ENCODE measurements around the gene DENND5A.
"Not testable (repeated sequence)": the region's sequence is repeated elsewhere in the genome, so short reads cannot be mapped to it uniquely, and the experiment has no call there.

Gene DENND5A

DNA sequence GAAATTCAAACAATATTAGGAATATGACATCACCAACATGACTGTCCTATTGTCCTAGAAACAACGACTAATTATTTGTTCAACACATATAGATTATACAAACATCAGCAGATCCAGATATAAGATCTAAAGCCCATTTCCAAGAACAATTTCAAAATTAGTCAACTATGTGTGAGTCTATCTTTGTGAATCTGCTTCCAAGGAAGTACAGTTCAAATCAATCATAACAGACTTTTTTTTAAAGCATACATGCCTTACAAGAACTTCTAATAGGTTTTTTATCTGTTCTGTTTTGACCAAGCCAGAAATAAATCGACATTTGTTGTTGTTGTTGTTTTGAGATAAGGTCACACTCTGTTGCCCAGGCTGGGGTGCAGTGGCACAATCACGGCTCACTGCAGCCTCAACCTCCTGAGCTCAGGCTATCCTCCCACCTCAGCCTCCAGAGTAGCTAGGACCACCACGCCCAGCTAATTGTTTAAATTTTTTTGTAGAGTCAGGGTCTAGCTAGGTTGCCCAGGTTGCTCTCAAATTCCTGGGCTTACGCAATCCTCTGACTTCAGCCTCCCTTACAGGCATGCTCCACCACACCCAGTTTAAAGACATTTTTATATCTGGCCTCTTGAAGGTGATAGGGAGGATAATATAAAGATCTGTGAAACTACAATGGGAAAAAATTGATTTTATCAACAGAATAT, 54.8 kb downstream of the DENND5A start:
- DNase-seq: no peak

DNA sequence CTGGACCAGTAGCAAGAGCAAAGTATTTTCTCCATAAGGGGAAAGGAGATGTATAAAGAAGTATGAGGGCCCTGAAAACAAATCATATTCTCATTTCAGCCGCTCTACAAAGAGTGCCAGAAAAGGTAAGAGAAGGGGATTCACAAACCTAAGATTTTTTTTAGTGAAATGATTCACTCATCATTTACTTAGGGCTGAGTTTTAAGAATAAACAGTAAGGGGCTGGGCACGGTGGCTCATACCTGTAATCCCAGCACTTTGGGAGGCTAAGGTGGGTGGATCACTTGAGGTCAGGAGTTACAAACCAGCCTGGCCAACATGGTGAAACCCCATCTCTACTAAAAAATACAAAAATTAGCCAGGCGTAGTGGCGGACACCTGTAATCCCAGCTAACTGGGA, 55.5 kb downstream of the DENND5A start:
- DNase-seq: not testable (repeated sequence)

DNA sequence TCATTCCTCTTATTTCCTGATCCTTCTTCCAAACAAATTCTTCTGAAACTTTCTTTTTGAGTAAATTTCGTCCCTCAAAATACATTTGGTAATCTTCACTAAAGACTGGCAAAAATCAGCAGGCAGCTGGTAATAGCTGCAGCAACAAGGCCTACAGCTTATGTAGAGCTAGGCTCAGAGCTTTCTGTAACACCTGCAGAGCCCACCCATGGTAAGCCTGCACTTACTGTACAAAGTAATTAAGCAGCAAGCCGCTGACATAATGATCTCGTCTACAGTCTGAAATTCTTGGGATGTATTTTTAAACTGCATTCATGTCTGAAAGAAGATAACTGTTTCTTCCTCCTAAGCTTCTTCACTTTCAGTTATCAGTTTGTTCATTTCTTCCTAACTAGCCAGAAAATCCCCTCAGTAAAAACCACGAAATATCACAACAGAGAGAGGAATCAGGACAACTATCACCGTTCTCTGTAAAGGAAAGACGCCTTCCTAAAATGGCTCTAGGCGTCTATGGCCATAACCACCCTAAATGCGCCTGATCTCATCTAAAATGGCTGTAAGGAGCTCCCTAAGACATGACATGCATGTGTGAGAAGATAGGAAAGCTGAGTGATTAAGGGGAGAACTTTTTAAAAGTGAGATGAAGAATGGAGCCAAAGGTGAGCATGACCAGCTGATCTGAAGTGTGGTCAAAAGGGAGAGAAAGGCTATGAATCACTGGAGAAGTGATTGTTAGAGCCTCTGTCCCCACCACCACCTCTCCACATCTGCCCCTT, 56.2 kb downstream of the DENND5A start:
- DNase-seq: no peak

DNA sequence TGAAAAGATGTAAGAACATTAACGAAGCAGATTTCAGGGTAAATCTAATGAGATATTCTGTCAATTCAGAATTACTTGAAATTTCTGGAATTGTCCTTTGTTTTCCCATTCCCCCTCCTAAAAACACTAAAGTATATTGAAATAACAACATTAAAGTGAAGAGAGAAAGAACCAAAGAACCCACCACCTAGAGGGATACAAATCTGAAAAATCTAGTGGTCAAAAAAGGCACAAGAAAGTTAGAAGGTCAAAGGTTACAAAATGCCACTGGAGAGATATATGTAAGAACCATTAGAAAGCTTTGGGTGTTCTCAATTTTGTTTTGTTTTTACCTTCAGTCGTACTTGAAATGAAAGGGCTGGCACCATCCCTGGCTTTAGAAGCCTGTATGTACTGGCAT, 57.9 kb downstream of the DENND5A start:
- DNase-seq: no peak

DNA sequence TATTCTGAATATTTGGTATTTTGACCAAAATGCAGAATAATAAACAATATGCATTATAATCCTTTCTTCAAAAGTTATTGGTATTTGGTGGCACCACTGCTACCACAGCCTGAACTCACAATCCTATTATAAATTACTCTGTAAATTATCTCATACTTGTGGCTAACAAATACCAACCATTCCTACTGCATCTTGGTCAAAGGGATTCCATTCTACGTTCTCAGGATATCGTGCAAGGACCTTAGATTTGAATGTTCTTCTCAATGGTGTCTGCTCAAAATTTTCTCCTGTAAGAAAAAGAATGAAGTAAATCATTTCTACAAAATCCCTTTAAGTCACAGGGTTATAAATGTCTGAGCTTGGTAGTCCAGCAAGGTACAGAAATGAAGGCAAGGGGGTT, 58.7 kb downstream of the DENND5A start:
- no peak for DNase-seq

DNA sequence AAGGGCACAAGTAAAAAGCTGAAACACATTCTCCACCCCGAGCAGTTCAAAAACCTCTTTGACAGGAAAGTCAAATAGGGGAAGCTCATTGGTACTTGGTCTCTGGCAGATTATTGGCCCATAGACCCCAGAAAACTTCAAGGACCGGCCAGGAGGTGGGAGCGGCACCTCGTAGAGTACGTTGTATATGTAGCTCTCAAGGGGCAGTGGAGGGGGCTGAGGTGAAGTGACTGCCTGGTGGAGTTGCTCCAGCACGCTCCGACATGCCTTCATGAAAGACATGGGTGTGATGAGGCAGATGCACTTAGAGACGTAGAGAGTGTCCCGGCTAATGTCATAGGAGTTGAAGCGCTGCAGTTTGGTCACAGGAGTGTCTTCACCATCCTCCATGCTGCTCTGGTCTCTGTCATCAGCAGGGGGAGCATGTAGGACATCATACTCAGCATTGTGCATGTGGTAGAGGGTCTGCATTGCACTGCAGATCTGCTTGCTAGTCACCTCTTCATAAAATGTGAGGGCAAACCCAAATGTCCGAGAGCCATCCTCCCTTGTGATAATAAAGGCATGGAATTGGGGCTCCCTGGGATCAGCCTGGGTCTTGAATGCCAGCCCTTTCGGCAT, 61.3 kb downstream of the DENND5A start:
- DNase-seq: no peak

DNA sequence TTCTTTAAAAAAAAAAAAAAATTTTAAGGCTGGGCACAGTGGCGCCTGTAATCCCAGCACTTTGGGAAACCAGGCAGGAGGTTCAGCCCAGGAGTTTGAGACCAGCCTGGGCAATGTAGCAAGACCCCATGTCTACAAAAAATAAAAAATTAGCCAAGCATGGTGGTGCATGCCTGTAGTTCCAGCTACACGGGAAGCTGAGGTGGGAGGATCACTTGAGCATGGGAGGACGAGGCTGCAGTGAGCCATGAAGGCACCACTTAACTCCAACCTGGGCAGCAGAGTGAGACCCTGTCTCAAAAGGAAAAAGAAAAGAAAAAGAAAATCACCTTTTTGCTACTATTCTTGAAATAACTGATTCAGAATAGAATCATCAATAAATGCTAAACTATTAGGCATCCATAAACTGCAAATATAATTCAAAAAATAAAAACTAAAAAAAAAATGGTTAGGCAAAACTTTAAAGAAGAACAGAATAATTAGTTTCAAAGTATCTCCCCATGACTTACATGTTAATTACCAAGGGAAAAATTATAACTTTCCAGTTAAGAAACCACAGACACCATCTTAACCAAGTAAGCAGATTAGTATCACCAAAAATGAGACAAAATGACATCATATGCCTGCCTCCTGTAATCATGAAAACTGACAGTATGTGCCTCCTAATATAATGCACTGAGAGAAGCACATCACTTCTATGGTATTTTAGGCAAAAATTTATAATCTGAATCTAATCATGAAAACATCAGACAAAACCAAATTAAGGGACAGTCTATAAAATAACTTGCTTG, 63.6 kb downstream of the DENND5A start:
- DNase-seq: no peak

DNA sequence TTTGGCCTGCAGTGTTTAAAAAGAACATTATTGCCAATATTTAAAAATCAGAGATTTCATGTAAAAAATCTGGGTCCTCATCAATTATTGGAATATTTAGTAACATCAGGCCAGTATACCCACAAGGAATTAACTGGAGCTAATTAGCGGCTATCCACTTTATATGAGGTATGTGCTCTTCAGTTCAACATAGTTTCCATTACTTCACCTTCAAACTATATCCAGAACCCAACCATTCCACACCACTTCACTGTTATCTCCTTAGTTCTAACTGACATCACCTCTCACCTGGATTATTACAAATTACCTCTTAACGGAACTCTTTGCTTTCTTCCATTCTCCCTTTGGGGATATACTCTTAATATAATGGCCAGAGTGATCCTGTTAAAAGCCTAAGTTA, 64.7 kb downstream of the DENND5A start:
- no peak for DNase-seq

DNA sequence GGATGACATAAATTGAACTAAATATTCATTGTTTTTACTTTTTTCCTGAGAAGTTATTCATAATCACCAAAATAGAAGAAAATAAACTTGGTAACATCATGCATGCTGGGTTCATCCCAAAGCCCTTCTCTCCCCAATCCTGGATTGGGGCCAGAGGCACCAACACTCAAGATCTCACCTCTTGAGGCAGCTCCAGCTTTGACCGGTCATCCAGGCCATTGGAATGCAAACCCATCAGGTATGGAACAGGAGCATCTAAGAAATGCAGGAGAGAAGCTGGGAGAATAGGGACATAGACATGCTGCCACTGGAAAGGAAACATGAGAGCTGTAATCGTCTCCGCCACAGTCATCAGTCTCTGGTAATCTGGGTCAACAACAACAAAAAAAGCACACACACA, 71.8 kb downstream of the DENND5A start:
- no peak for DNase-seq

DNA sequence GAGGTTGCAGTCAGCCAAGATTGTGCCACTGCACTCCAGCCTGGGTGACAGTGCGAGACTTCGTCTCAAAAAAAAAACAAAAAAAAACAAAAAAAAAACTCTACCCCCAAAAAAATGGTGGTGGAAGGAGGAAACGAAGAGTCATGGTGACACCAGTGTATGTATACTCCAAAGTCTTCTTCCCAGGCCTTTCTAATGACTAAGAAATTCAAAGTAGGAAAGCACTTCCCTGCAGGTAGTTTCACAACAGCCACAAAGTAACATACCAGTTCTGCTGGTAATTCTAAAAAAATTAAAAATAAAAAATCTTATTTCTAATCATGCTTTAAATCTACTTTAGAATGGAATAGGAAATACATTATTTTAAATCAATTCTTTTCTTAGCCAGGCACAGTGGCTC, 72.6 kb downstream of the DENND5A start:
- no peak for DNase-seq

DNA sequence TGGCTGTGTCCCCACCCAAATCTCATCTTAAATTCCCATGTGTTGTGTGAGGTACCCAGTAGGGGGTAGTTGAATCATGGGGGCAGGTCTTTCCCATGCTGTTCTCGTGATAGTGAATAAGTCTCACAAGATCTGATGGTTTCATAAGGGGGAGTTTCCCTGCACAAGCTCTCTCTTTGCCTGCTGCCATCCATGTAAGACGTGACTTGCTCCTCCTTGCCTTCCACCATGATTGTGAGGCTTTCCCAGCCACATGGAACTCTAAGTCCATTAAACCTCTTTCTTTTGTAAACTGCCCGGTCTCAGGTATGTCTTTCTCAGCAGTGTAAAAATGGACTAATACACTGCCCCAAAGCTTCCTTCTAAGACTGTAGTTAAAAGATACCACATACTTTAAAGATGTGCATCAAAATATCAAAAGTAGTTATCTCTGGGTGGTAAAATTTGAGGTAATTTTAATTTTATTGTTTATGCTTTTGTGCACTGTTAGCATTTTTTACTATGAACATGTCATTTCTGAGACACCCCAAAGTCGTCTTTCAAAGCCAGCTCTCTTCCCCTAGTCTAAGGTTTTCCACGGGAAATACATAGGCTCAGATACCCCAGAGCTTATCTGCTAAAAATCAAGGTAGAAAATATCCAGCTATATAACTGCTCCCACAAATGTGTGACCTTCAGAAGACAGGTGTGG, 74.7 kb downstream of the DENND5A start:
- not testable (repeated sequence) for DNase-seq

DNA sequence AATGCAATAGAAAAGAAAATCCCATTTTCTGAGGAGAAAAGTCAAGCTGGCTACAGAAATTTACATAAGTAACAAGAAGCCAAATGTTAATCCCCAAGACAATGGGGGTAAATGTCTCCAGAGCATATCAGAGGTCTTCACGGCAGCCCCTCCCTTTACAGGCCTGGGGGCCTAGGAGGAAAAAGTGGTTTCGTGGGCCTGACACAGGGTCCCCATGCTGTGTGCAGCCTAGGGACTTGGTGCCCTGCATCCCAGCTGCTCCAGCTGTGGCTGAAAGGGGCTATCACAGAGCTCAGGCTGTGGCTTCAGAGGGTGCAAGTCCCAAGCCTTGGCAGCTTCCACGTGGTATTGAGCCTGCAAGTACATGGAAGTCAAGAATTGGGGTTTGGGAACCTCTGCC, 76.3 kb downstream of the DENND5A start:
- not testable (repeated sequence) for DNase-seq

DNA sequence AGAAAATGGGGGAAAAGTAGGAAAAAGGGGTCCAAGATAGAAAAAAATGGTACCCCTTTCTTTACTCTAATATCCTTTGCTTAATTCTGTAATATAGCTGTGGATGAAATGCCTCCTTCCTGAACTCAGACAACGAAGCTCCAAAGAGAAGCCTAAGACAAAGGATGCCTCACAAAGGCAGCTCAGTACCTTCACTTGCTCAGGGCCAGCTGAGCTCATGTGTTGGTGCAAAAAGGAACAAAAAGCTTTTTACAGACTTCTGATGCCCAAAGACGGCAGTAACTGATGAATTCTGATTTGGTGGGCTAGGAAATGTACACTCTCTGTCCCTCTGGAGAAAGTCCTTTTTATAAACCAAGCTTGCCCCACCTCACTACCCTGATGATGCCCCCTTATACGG, 77.5 kb downstream of the DENND5A start:
- no peak for DNase-seq

DNA sequence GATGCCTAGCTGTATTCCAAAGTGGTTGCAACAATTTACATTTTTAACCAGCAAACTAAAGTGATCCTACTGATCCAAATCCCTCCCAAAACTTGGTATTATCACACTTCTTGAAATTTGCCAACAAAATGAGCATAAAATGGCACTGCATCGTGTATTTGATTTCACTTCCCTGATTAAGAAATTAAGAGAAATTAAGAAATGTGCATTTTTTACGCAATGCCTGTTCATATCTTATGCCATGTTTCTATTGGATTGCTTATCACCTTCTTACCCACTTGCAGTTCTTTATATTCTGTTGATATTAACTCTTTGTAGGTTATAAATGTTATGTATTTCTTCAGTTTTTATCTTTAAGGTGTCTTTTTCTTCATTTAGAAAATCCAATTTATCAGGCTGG, 80.6 kb downstream of the DENND5A start:
- DNase-seq: no peak

DNA sequence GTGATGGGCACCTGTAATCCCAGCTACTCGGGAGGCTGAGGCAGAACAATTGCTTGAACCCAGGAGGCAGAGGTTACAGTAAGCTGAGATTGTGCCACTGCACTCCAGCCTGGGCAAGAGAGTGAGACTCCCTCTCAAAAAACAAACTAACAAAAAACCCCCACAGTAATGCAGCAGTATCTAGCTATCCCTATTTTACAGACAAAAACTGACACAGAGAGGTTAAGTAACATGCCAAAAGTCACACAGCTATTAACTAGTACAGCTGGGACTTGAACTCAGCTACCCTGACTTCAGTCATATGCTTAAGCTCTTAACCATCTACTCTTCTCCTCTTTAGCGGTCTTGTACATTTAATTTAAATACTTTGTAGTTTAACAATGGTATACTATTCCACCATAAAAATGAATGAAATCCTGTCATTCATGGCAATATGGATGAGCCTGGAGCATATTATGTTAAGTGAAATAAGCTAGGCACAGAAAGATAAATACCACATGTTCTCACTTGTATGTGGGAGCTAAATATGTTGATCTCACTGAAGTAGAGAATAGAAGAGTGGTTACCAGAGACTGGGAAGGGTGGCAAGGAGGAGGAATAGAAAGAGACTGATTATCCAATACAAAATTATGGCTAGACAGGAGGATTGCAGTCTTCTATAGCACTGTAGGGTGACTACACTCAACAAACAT, 82.8 kb downstream of the DENND5A start:
- no peak for DNase-seq

DNA sequence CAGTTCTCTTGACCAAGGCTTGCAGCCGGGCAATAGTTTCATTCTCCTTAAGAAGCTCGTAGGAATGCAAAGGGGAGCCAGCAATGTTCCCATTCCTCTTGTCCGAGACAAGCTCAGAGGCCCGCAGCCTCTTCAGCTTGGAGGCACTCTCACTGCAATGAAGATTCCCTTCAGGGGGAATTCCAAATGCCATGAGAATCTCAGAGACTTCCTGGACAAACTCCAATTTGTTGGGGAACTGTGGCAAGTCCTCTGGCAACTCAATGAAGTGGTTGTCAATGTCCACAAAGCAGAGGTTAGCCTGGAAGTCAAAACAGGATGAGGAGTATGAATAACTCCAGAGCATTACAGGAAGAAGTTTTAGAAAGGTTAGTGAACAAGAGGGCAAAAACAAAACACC, 84.4 kb downstream of the DENND5A start:
- no peak for DNase-seq

DNA sequence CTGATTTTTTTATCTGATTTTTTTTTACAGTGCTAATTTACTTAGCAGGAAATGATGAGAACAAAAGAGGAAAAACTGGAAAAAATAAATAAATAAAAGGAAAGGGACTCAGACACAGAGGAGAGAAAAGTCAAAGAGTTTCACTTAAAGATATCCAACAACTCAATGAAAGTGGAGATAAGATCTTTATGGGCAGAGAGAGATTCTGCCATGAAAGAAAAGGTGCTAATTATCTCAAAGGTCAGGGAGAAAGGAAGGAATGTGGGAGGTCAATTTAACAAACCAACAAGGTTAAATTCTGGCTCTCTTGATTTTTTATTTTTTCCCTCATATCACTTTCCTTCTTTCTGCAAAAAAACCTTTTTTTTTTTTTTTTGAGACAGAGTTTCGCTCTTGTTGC, 86.0 kb downstream of the DENND5A start:
- DNase-seq: no peak

DNA sequence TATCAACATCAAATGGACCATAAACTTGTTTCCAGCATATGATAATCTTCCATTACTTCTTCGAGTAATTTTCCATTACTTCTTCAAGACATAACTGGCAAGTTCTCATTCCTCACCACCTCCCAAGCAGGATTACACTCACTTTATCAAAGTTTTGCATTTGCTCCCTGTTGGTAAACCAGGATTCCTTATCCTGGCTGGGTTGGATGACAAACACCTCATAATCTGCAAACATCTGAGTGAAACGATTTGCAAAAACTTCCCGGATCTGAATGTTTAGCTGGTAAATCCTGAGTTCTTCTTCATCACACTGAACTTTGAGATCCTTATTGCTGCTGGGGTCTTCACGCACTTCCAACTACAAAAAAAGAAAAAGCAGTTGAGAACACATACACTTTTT, 86.4 kb downstream of the DENND5A start:
- DNase-seq: no peak

DNA sequence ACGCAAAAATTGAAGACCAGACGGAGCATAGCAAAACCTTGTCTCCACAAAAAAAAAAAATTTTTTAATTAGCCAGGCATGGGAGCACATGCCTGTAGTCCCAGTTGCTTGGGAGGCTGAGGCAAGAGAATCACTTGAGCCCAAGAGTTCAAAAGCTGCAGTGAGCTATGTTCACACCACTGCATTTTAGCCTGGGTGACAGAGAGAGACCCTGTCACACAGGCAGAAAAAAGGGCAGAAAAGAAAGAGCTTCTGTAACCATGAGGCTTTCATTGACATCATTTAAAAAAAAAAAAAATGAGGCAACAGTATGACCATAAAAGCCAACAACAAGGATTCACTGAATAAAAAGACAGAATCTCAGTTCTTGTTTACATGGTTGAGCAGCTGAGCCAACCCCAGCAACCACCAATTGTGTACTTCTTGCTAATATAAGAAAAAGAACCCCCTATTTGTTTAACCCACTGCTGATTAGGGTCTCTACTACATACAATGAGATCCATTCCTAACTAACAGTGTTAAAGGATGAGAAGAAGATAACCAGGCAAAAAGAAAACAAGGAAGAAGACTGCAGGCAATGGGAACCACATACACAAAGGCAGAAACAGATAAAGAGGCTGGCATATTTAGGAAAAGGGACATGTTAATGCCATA, 87.6 kb downstream of the DENND5A start:
- no peak for DNase-seq

DNA sequence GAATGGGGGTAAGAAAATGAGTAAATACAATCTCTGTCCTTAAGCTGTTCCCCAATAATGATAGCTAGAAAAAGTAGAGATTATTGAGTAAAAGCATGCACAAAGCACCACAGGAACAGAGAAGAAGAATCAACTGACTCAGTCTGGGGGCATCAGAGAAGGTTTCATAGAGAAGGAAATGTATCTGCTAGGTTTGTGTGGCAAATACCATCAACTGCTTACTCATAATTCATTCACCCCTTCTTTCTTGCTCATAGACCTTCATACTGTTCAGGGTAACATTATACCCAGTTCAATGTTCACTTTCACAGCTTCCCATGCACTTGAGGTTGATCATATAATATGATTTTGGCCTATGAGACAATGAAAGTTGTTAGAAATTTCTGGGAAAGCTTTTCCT, 88.6 kb downstream of the DENND5A start:
- no peak for DNase-seq

DNA sequence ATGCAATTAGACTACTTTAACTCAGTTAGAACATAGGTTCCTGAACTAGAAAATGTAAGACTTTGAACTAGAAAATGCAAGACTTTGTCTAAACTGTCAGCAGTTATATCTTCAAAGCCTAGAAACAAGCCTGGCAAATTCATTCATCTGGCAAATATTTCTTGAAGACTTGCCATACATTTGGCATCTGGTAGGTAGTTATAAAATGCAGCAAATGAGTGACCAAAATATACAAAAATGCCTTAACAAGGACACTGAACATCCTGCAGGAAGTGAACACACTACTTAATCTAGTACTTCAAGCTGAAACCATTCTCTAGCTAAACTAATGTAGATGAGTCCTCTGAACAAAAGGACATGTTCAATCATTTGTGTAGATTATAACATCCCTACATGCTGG, 89.0 kb downstream of the DENND5A start:
- no peak for DNase-seq

DNA sequence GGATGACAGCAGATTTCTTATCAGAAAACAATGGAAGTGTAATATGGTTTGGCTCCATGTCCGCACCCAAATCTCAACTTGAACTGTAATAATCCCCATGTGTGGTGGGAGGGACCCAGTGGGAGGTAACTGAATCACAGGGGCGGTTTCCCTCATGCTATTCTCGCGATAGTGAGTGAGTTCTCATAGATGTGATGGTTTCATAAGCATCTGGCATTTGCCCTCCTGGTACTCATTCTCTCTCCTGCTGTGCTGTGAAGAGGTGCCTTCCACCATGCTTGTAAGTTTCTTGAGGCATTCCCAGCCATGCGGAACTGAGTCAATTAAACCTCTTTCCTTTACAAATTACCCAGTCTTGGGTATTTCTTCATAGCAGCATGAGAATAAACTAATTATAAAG, 92.8 kb downstream of the DENND5A start:
- no peak for DNase-seq
